Measurements from ENCODE around the gene KCNG2.

DNA sequence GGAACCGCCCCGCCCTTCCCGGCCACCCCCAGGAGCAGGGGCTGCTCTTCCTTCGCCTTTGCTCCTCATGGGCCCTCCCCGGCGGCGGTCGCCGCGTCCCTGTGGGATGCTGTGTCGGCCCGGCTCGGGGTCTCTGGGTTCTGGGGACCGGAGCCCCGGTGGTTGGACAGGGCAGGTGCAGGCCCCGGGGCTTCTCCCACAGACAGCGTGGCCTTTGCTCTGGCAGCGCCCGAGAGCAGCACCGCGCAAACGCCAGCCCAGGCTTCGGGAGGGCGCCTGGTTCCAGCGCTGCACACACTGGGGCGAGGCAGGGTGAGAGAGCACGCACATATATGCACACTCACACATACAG lies 9.0 kb upstream of the KCNG2 start:
- TF ChIP-seq POLR2A (IDR thresholded peaks at IDR 0.05) (no peak), EP300 (IDR thresholded peaks at IDR 0.05) (no peak), POLR2AphosphoS5 (IDR thresholded peaks at IDR 0.05) (no peak), CTCF (IDR thresholded peaks at IDR 0.05) (no peak)

Measured in gastroesophageal sphincter (tissue), 3 donors.